IMR-90 (cell line): Measurements from ENCODE around the gene HS3ST2. TPM values are rescaled to one million over a fixed set of nuclear protein-coding genes. Genes with fewer than 3 reads are reported as not detected.

Experiments used
- ATAC-seq: fragments of 200-7000 bp; cut with Tn5 transposase; 2 replicates; pipeline ENCODE4 v1.9.1; 2020; ENCODE audit warnings: low read depth, mild to moderate bottlenecking, moderate library complexity
- BruUV-seq: library from RNA; stranded (reverse); fragments of 400-500 nt; replicated peaks from 2 replicates; lab custom pipeline; 2021; lab: Mats Ljungman, UMichigan
- CTCF ChIA-PET: fragments of 300-600 bp; formaldehyde crosslinking; extraction: SDS; loops from one replicate; lab custom pipeline; 2021; ENCODE audit warnings: antibody characterized with exemption; lab: Yijun Ruan, JAX
- POLR2A ChIA-PET: fragments of 300-600 bp; sonication (Branson Sonifier 250); formaldehyde crosslinking; loops from one replicate; lab custom pipeline; 2022; ENCODE audit warnings: antibody characterized with exemption; ENCODE audit not compliant: unreplicated experiment; lab: Charles Lee
- DNase-seq: peaks from one replicate; pipeline ENCODE4 v3.0.0; 2013
- H2AFZ ChIP-seq: replicated peaks from 2 replicates; pipeline ENCODE3; 2013; ENCODE audit warnings: low read length, mild to moderate bottlenecking; ENCODE audit not compliant: poor library complexity
- H2AK5ac ChIP-seq: 2 replicates; pipeline ENCODE4 v1.6.1; 2013; ENCODE audit warnings: low read depth, low read length, inconsistent platforms
- H2AK9ac ChIP-seq: replicated peaks from 2 replicates; pipeline ENCODE3; 2013; ENCODE audit warnings: mild to moderate bottlenecking, low read depth, low read length, moderate library complexity; ENCODE audit not compliant: poor library complexity
- H2BK120ac ChIP-seq: 2 replicates; pipeline ENCODE4 v1.6.1; 2013; ENCODE audit warnings: low read depth, low read length, inconsistent platforms
- H2BK15ac ChIP-seq: 3 replicates; pipeline ENCODE4 v1.6.1; 2013; ENCODE audit warnings: low read depth, low read length, inconsistent platforms
- H2BK20ac ChIP-seq: 2 replicates; pipeline ENCODE4 v1.6.1; 2013; ENCODE audit warnings: low read depth, mild to moderate bottlenecking, inconsistent platforms, low read length, moderate library complexity
- H2BK5ac ChIP-seq: 2 replicates; pipeline ENCODE4 v1.6.1; 2013; ENCODE audit warnings: mild to moderate bottlenecking, low read depth, low read length, inconsistent platforms; ENCODE audit not compliant: poor library complexity, severe bottlenecking
- H3K14ac ChIP-seq: replicated peaks from 2 replicates; pipeline ENCODE4 v1.6.1; 2013; ENCODE audit warnings: low read depth, low read length, inconsistent platforms
- H3K18ac ChIP-seq: 2 replicates; pipeline ENCODE4 v1.6.1; 2013; ENCODE audit warnings: low read depth, low read length, control low read depth
- H3K23ac ChIP-seq: 2 replicates; pipeline ENCODE4 v1.6.1; 2013; ENCODE audit warnings: low read depth, low read length, inconsistent platforms
- H3K27ac ChIP-seq: 2 replicates; pipeline ENCODE4 v1.5.1; 2013; ENCODE audit warnings: mild to moderate bottlenecking, control low read depth, low read length; ENCODE audit not compliant: insufficient read depth
- H3K27me3 ChIP-seq: 2 replicates; pipeline ENCODE4 v1.6.1; 2013; ENCODE audit warnings: low read length; ENCODE audit not compliant: control insufficient read depth, insufficient read depth
- H3K36me3 ChIP-seq: 2 replicates; pipeline ENCODE4 v1.6.1; 2013; ENCODE audit warnings: low read length, mixed read lengths; ENCODE audit not compliant: control insufficient read depth, insufficient read depth
- H3K4ac ChIP-seq: 2 replicates; pipeline ENCODE4 v1.6.1; 2013; ENCODE audit warnings: low read depth, low read length, inconsistent platforms
- H3K4me1 ChIP-seq: 2 replicates; pipeline ENCODE4 v1.6.1; 2013; ENCODE audit warnings: low read length, mixed read lengths; ENCODE audit not compliant: control insufficient read depth, insufficient read depth
- H3K4me2 ChIP-seq: 2 replicates; pipeline ENCODE4 v1.6.1; 2013; ENCODE audit warnings: low read depth, mild to moderate bottlenecking, control low read depth, low read length, moderate library complexity
- H3K4me3 ChIP-seq: 2 replicates; pipeline ENCODE4 v1.5.1; 2013; ENCODE audit warnings: low read depth, mild to moderate bottlenecking, control low read depth, low read length, moderate library complexity; ENCODE audit not compliant: insufficient read depth
- H3K56ac ChIP-seq: 2 replicates; pipeline ENCODE4 v1.6.1; 2013; ENCODE audit warnings: low read length, inconsistent platforms; ENCODE audit not compliant: insufficient read depth; ENCODE audit errors: extremely low read depth
- H3K79me1 ChIP-seq, 2 experiments: 2 replicates each; pipeline ENCODE4 v1.6.1; 2013; ENCODE audit warnings: low read length in 2 of 2, inconsistent platforms in 1 of 2, low read depth in 1 of 2
- H3K9ac ChIP-seq: 2 replicates; pipeline ENCODE4 v1.6.1; 2013; ENCODE audit warnings: low read depth, low read length, control low read depth
- H3K9me1 ChIP-seq: 2 replicates; pipeline ENCODE4 v1.6.1; 2013; ENCODE audit warnings: low read length, inconsistent platforms; ENCODE audit not compliant: insufficient read depth
- H3K9me3 ChIP-seq: 2 replicates; pipeline ENCODE4 v1.6.1; 2013; ENCODE audit warnings: low read length; ENCODE audit not compliant: control insufficient read depth, insufficient read depth
- H4K20me1 ChIP-seq: 2 replicates; pipeline ENCODE4 v1.6.1; 2013; ENCODE audit warnings: low read length, inconsistent platforms; ENCODE audit not compliant: insufficient read depth
- H4K5ac ChIP-seq: 2 replicates; pipeline ENCODE4 v1.6.1; 2013; ENCODE audit warnings: mild to moderate bottlenecking, low read depth, low read length, control low read depth
- H4K8ac ChIP-seq, 2 experiments: 2 replicates each; pipeline ENCODE4 v1.6.1; 2013; ENCODE audit warnings: low read depth in 2 of 2, low read length in 2 of 2, control low read depth in 1 of 2, inconsistent platforms in 1 of 2
- H4K91ac ChIP-seq: 2 replicates; pipeline ENCODE4 v1.6.1; 2013; ENCODE audit warnings: low read depth, low read length, inconsistent platforms; ENCODE audit not compliant: insufficient read depth
- CTCF ChIP-seq: conservative IDR thresholded peaks from 2 replicates; pipeline ENCODE4 v1.5.1; 2012; ENCODE audit warnings: mild to moderate bottlenecking, low read depth, low read length, improper control_type of control experiment
- ELK1 ChIP-seq: fragments of 150-350 bp; IDR thresholded peaks from 2 replicates; pipeline ENCODE4 v1.6.1; 2016; ENCODE audit warnings: low read depth, mild to moderate bottlenecking, low read length, moderate library complexity, borderline replicate concordance
- FOS ChIP-seq: fragments of 150-350 bp; IDR thresholded peaks from 2 replicates; pipeline ENCODE4 v1.6.1; 2016; ENCODE audit warnings: low read depth, low read length
- MAFK ChIP-seq: IDR thresholded peaks from 2 replicates; pipeline ENCODE4 v1.6.1; 2012; ENCODE audit warnings: low read depth, low read length, improper control_type of control experiment
- MAZ ChIP-seq: IDR thresholded peaks from 2 replicates; pipeline ENCODE4 v1.6.1; 2012; ENCODE audit warnings: low read depth, mild to moderate bottlenecking, low read length, improper control_type of control experiment, moderate library complexity, borderline replicate concordance
- MXI1 ChIP-seq: IDR thresholded peaks from 2 replicates; pipeline ENCODE4 v1.6.1; 2012; ENCODE audit warnings: low read depth, mild to moderate bottlenecking, low read length, moderate library complexity, borderline replicate concordance
- RFX5 ChIP-seq: IDR thresholded peaks from 2 replicates; pipeline ENCODE4 v1.8.0; 2012; ENCODE audit warnings: low read depth, mild to moderate bottlenecking, low read length, moderate library complexity
- WGBS, 2 experiments: methylation state at CpG; one replicate each; pipeline versions ENCODE4 v1.1.5 to v1.1.7; 2013; ENCODE audit warnings: missing lambda C conversion rate in 2 of 2; ENCODE audit not compliant: insufficient read length in 1 of 2; ENCODE audit errors: extremely low coverage in 2 of 2; 5-methylcytosine and 5-hydroxymethylcytosine counted together
- dilution Hi-C: fragments of 300-500 bp; cut with HindIII; formaldehyde crosslinking; loops from one replicate; pipeline ENCODE4 v1.14.3; 2018; ENCODE audit warnings: low sequenced_read_pairs; ENCODE audit not compliant: unreplicated experiment
- in situ Hi-C: fragments of 300-500 bp; cut with MboI; formaldehyde crosslinking; loops from 3 replicates; pipeline ENCODE4 v1.14.3; 2019; ENCODE audit warnings: low sequenced_read_pairs, inconsistent platforms, mixed read lengths
- intact Hi-C: fragments of 100-400 bp; cut with micrococcal nuclease; formaldehyde crosslinking; loops from 2 replicates; pipeline ENCODE4 v1.10.0; 2022
- polyA plus RNA-seq, 3 experiments: library from polyadenylated mRNA; depleted of rRNA; stranded (reverse); fragments of >200 nt; gene quantifications; 2 replicates each; pipeline ENCODE4 v1.2.3, GENCODE V29; 2012; ENCODE audit warnings: low replicate concordance in 1 of 3
- total RNA-seq: library from RNA; depleted of rRNA; stranded (reverse); fragments of >200 nt; gene quantifications from 2 replicates; pipeline ENCODE4 v1.2.3, GENCODE V29; 2012

Gene HS3ST2
- total and polyA plus RNA-seq, 2 of the 4 experiments (the other 2 are of a cell fraction): not detected

- CTCF ChIA-PET: no interaction called here
- Histone ChIP-seq H3K9me3 (no peaks in the 10 kb centered on the region), H4K5ac (no peak overlapping the region), H3K27me3 (no peaks in the 10 kb centered on the region), H3K4ac (no peak overlapping the region), H3K18ac (no peak overlapping the region), H2AK9ac (no peak overlapping the region), H2AK5ac (no peak overlapping the region), H4K8ac (no peak overlapping the region), H3K36me3 (no peaks in the 10 kb centered on the region), H3K23ac (no peak overlapping the region), H2BK5ac (no peak overlapping the region), H2BK15ac (no peak overlapping the region), H3K79me1 (no peaks in the 10 kb centered on the region), H3K9ac (no peak overlapping the region), H3K4me2 (no peak overlapping the region), H2BK120ac (no peak overlapping the region), H2BK20ac (no peak overlapping the region), H2AFZ (no peak overlapping the region), H4K20me1 (no peaks in the 10 kb centered on the region), H3K9me1 (no peaks in the 10 kb centered on the region), H4K91ac (no peak overlapping the region), H3K56ac (no peak overlapping the region), H3K14ac (no peak overlapping the region), H3K4me1 (no peaks in the 10 kb centered on the region), H3K4me3 (no peak overlapping the region), H3K27ac (no peak overlapping the region)
- intact Hi-C loops: no loop called here
- dilution Hi-C loops: no loop called here
- in situ Hi-C loops: no loop called here
- DNase-seq (no peak), ATAC-seq (no peak)
- WGBS, 2 experiments: no CpG with 5 or more reads among the region's 3 CpGs
- TF ChIP-seq FOS: no peak
- no peak for TF ChIP-seq CTCF
- no peak for TF ChIP-seq MXI1
- TF ChIP-seq RFX5: no peak
- no peak for TF ChIP-seq MAFK
- TF ChIP-seq MAZ: no peak
- TF ChIP-seq ELK1: no peak
- POLR2A ChIA-PET: no interaction called here
- BruUV-seq: no TSS peak
These were observed 25.8 kb upstream of the HS3ST2 start for GRCh38 chr16:22788193-22788530.
